Islet of Langerhans (tissue), 1 donor: ENCODE results near the gene SIRT6.
"Not testable (repeated sequence)": the region's sequence is repeated elsewhere in the genome, so short reads cannot be mapped to it uniquely, and the experiment has no call there.

Experiments used
- FAIRE-seq: peaks from one replicate; lab custom pipeline; 2011; peaks lifted over from hg19 to GRCh38; lab: Jason Lieb, UNC

The SIRT6 gene

GRCh38 chr19:4130744-4131438 lies 51.5 kb downstream of the SIRT6 start:
- FAIRE-seq = no peak

- FAIRE-seq = not testable (repeated sequence)
These were observed 53.3 kb downstream of the SIRT6 start for GRCh38 chr19:4129050-4129449.

- FAIRE-seq = not testable (repeated sequence)
These were observed 55.0 kb downstream of the SIRT6 start for GRCh38 chr19:4127322-4127721.

- no peak for FAIRE-seq
These were observed 57.7 kb downstream of the SIRT6 start for GRCh38 chr19:4124638-4125037.
